ENCODE measurements around the gene TMEM205.

DNA sequence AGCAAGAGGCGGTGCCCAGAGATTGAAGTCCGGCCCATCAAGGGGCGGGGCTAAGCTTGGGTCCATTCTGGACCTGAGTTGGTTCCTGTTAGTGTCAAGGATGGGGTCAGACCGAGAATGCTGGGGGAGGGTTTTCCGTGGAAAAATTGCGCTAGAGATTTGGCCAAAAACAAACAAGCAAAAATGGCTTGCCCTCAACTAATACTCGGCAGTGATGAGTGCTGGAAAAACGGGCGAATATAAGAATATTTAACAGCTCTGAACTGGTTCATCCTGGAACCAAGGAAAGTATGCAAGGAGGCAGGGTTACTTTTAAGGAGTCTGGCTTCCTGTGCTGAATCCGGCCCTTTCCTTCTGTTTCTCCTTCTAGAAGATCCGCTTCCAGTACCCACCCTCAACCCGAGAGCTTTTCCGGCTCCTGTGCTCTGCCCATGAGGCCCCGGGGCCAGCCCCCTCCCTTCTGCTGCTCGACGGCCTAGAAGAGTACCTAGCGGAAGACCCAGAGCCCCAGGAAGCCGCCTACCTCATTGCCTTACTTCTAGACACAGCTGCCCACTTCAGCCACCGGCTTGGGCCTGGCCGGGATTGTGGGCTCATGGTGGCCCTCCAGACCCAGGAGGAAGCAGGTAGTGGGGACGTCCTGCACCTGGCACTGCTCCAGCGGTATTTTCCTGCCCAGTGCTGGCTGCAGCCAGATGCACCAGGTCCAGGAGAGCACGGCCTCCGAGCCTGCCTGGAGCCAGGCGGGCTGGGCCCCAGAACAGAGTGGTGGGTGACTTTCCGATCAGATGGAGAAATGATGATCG, 29.3 kb upstream of the TMEM205 start:
- TF ChIP-seq, protein P1, sequence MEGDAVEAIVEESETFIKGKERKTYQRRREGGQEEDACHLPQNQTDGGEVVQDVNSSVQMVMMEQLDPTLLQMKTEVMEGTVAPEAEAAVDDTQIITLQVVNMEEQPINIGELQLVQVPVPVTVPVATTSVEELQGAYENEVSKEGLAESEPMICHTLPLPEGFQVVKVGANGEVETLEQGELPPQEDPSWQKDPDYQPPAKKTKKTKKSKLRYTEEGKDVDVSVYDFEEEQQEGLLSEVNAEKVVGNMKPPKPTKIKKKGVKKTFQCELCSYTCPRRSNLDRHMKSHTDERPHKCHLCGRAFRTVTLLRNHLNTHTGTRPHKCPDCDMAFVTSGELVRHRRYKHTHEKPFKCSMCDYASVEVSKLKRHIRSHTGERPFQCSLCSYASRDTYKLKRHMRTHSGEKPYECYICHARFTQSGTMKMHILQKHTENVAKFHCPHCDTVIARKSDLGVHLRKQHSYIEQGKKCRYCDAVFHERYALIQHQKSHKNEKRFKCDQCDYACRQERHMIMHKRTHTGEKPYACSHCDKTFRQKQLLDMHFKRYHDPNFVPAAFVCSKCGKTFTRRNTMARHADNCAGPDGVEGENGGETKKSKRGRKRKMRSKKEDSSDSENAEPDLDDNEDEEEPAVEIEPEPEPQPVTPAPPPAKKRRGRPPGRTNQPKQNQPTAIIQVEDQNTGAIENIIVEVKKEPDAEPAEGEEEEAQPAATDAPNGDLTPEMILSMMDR (IDR thresholded peaks at IDR 0.05; ENCODE audit: insufficient read depth, low read length, poor library complexity, severe bottlenecking), result no peak
- no peak for TF ChIP-seq EZH2phosphoT487 (conservative IDR thresholded peaks at IDR 0.05; ENCODE audit: low read length)

Measured in SU-DHL-6 (cell line).